Measurements from ENCODE around the gene CAPN9.

GRCh38 chr1:230786385-230786753 is 39.2 kb downstream of the CAPN9 start:
- TF ChIP-seq CTCF (IDR thresholded peaks at IDR 0.05) (no peak), POLR2A (IDR thresholded peaks at IDR 0.05) (no peak)
